ENCODE results near the gene DENND4B. TPM values are rescaled to one million over a fixed set of nuclear protein-coding genes. Genes with fewer than 3 reads are reported as not detected.

The DENND4B gene
- total and polyA plus RNA-seq, 2 of the 4 experiments (the other 2 are of a cell fraction) = 1.8 to 25.2 TPM

DNA sequence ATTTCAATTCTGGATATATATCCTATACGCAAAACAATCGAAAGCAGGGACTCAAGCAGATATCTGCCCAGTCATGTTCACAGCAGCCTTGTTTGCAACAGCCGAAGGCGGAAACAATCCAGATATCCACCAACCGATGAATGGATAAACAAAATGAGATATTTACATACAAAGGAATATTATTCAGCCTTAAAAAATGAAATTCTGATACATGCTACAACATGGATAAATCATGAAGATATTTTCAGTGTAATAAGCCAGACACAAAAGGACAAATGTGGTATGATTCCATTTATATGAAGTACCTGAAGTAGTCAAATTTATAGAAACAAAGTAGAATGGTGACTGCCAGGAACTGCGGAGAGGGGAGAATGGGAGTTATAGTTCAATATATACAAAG lies 39.4 kb downstream of the DENND4B start:
- H3K9me1 ChIP-seq (ENCODE audit: insufficient read depth, low read length) = peaks cover 6% of the 10 kb centered on the region; the same call in 1 of the 2 replicates
- H4K20me1 ChIP-seq (ENCODE audit: insufficient read depth, low read length) = peaks cover 39% of the 10 kb centered on the region
- H2AK9ac ChIP-seq (replicated peaks; ENCODE audit: low read depth, low read length, poor library complexity) = no peak overlapping the region
- no peak for TF ChIP-seq MAFK (IDR thresholded peaks at IDR 0.05; ENCODE audit: low read depth, low read length)
- no peak for TF ChIP-seq MXI1 (IDR thresholded peaks at IDR 0.05; ENCODE audit: borderline replicate concordance, low read depth, low read length)
- TF ChIP-seq CEBPB (IDR thresholded peaks at IDR 0.05; ENCODE audit: low read depth, low read length) = no peak
- no peak for TF ChIP-seq BHLHE40 (IDR thresholded peaks at IDR 0.05; ENCODE audit: low read depth, low read length)
- TF ChIP-seq, protein P1, sequence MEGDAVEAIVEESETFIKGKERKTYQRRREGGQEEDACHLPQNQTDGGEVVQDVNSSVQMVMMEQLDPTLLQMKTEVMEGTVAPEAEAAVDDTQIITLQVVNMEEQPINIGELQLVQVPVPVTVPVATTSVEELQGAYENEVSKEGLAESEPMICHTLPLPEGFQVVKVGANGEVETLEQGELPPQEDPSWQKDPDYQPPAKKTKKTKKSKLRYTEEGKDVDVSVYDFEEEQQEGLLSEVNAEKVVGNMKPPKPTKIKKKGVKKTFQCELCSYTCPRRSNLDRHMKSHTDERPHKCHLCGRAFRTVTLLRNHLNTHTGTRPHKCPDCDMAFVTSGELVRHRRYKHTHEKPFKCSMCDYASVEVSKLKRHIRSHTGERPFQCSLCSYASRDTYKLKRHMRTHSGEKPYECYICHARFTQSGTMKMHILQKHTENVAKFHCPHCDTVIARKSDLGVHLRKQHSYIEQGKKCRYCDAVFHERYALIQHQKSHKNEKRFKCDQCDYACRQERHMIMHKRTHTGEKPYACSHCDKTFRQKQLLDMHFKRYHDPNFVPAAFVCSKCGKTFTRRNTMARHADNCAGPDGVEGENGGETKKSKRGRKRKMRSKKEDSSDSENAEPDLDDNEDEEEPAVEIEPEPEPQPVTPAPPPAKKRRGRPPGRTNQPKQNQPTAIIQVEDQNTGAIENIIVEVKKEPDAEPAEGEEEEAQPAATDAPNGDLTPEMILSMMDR (conservative IDR thresholded peaks at IDR 0.05; ENCODE audit: low read depth, low read length) = no peak
- TF ChIP-seq POLR2A (IDR thresholded peaks at IDR 0.05; ENCODE audit: low read depth, low read length) = no peak
- TF ChIP-seq RFX5 (IDR thresholded peaks at IDR 0.05; ENCODE audit: low read depth, low read length) = no peak
- no peak for TF ChIP-seq FOS (IDR thresholded peaks at IDR 0.05; ENCODE audit: low read depth, low read length)
- no peak for TF ChIP-seq RCOR1 (IDR thresholded peaks at IDR 0.05; ENCODE audit: insufficient replicate concordance, low read length)
- no peak for TF ChIP-seq MAZ (IDR thresholded peaks at IDR 0.05; ENCODE audit: borderline replicate concordance, low read depth, low read length)
- no peak for TF ChIP-seq CHD1 (IDR thresholded peaks at IDR 0.05; ENCODE audit: low read depth, low read length)
- no peak for TF ChIP-seq RAD21 (IDR thresholded peaks at IDR 0.05; ENCODE audit: low read length)
- TF ChIP-seq SMC3 (IDR thresholded peaks at IDR 0.05; ENCODE audit: low read depth, low read length) = no peak
- H3K14ac ChIP-seq (replicated peaks; ENCODE audit: low read depth, low read length) = no peak overlapping the region
- no peaks in the 10 kb centered on the region for H3K27me3 ChIP-seq (ENCODE audit: control insufficient read depth, insufficient read depth, low read length)
- ATAC-seq (ENCODE audit: low read depth) = no peak
- H2BK20ac ChIP-seq (ENCODE audit: low read depth, low read length) = no peak overlapping the region
- ChIA-PET CTCF (no interaction called here), POLR2A (ENCODE audit: unreplicated experiment) (no interaction called here)
- H4K8ac ChIP-seq (ENCODE audit: low read depth in 2 of 2, low read length in 2 of 2) = no peak overlapping the region
- peaks cover 2% of the 10 kb centered on the region for H3K4me1 ChIP-seq (ENCODE audit: control insufficient read depth, insufficient read depth, low read length)
- no peak overlapping the region for H2BK5ac ChIP-seq (ENCODE audit: low read depth, low read length, poor library complexity, severe bottlenecking)
- H3K4ac ChIP-seq (ENCODE audit: low read depth, low read length) = no peak overlapping the region
- WGBS, 2 experiments (ENCODE audit: extremely low coverage in 2 of 2, insufficient read length in 1 of 2) = 100% methylated on average over 2 of the region's 6 CpGs; no CpG with 5 or more reads in 1 of the 2 experiments
- H3K36me3 ChIP-seq (ENCODE audit: control insufficient read depth, insufficient read depth, low read length) = peaks cover 4% of the 10 kb centered on the region; the same call in 1 of the 2 replicates
- H3K56ac ChIP-seq (ENCODE audit: extremely low read depth, insufficient read depth, low read length) = no peak overlapping the region
- no peak overlapping the region for H2AK5ac ChIP-seq (ENCODE audit: low read depth, low read length)
- H3K4me3 ChIP-seq (ENCODE audit: insufficient read depth, low read depth, low read length) = no peak overlapping the region
- in situ Hi-C loops (cut with MboI; ENCODE audit: low sequenced_read_pairs) (no loop called here), intact Hi-C loops (cut with micrococcal nuclease) (no loop called here), dilution Hi-C loops (cut with HindIII; ENCODE audit: low sequenced_read_pairs, unreplicated experiment) (loop anchor here (25.0 kb wide), 1 partner anchor 95 kb away; no protein-coding TSS in a partner anchor)
- no peak overlapping the region for H2BK15ac ChIP-seq (ENCODE audit: low read depth, low read length)
- H3K18ac ChIP-seq (ENCODE audit: low read depth, low read length) = no peak overlapping the region
- no peak overlapping the region for H3K23ac ChIP-seq (ENCODE audit: low read depth, low read length)
- no TSS peak for BruUV-seq (replicated peaks)
- DNase-seq = no peak
- H2BK120ac ChIP-seq (ENCODE audit: low read depth, low read length) = no peak overlapping the region
- H3K27ac ChIP-seq (ENCODE audit: insufficient read depth, low read length) = no peak overlapping the region
- H3K4me2 ChIP-seq (ENCODE audit: low read depth, low read length) = no peak overlapping the region
- H3K9me3 ChIP-seq (ENCODE audit: control insufficient read depth, insufficient read depth, low read length) = no peaks in the 10 kb centered on the region
- no peak overlapping the region for H4K5ac ChIP-seq (ENCODE audit: low read depth, low read length)
- peaks cover 22 to 60% of the 10 kb centered on the region in 2 experiments for H3K79me1 ChIP-seq (ENCODE audit: low read depth in 1 of 2, low read length in 2 of 2)
- no peak overlapping the region for H2AFZ ChIP-seq (replicated peaks; ENCODE audit: low read length, poor library complexity)
- H3K9ac ChIP-seq (ENCODE audit: low read depth, low read length) = no peak overlapping the region
- H4K91ac ChIP-seq (ENCODE audit: insufficient read depth, low read depth, low read length) = no peak overlapping the region
